ENCODE data around the gene TBC1D17. TPM values are rescaled to one million over a fixed set of nuclear protein-coding genes. Genes with fewer than 3 reads are reported as not detected.

The TBC1D17 gene
- total and polyA plus RNA-seq, 2 experiments from 2014 or later: 6.6 to 32.4 TPM

DNA sequence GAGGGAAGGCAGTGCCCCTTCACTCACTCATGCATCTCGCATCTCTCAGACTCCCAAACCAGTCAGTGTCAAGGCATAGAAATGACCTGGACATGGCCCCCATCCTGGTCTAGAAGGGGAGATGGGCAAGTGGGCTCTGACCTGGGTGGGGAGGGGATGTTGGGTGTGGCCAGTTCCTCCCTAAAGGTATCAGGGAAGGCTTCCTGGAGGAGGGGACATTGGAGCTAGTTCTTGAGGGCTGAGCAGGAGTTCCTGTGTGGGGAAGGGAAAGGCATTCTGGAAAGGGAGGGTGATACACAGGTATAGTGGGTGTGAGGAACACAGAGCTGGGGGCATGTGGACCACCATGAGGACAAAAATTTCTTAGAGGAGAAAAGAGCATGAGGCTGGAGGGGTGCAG, 15.2 kb downstream of the TBC1D17 start:
- Histone ChIP-seq H3K27ac (no peak overlapping the region), H4K20me1 (ENCODE audit: insufficient read depth) (no peaks in the 10 kb centered on the region), H3K36me3 (ENCODE audit: low read depth) (no peaks in the 10 kb centered on the region), H3K4me2 (ENCODE audit: unreplicated experiment) (no peak overlapping the region), H3K9me3 (ENCODE audit: low read depth) (no peaks in the 10 kb centered on the region), H3K4me1 (ENCODE audit: insufficient read depth) (peaks cover 4% of the 10 kb centered on the region; the same call in 1 of the 2 replicates), H3K79me2 (ENCODE audit: insufficient read depth) (no peaks in the 10 kb centered on the region), H3K4me3 (no peak overlapping the region), H3K9me2 (ENCODE audit: insufficient read depth) (no peaks in the 10 kb centered on the region), H2AFZ (no peak overlapping the region), H3K27me3 (replicated peaks; ENCODE audit: insufficient read depth) (no peaks in the 10 kb centered on the region), H3F3A (ENCODE audit: insufficient read depth) (no peaks in the 10 kb centered on the region), H3K9ac (no peak overlapping the region)
- WGBS, 2 experiments (ENCODE audit: low coverage in 1 of 2, low lambda C conversion rate in 2 of 2, missing lambda C conversion rate in 2 of 2): 44 to 68% methylated on average over 1 of the region's 1 CpG
- TF ChIP-seq EZH2 (IDR thresholded peaks at IDR 0.05; ENCODE audit: insufficient read depth, poor library complexity, severe bottlenecking): no peak
- no peak for TF ChIP-seq EZH2phosphoT487 (IDR thresholded peaks at IDR 0.05; ENCODE audit: insufficient read depth, low read depth)
- in situ Hi-C loops (cut with MboI): no loop called here
- no peak for DNase-seq

DNA sequence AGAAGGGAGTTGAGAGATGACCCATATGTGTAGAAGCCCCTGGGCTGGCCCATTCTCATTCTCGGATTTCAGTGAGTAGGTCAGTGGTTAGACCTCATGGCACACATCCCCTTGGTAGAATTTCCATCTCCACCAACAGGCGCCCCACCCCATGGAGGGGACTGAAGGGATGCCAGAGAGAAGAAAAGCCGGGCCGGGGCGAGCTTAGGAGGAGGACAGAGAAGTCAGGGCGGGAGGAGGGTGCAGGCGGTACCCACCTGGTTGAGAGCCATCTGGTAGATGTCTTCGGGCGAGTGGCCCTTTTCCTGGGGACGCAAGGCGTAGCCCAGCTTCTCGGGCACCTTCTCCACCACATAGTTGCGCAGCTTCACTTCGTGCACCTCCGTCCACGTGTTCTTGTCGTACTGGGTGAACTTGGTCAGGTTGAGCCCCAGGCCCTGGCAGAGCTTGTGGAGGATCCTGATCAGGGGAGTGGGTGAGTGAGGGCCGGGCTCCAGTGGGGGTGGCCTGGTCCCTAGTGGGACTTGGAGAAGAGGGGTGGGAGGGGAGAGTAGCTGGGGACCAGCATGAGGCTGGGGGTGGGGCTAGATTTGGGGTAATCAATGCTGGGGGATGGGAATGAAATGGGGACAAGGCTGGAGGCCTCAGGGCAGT, 16.6 kb downstream of the TBC1D17 start:
- Histone ChIP-seq H3K4me3 (no peak overlapping the region), H3K79me2 (ENCODE audit: insufficient read depth) (no peaks in the 10 kb centered on the region), H3K27ac (no peak overlapping the region), H3K9me2 (ENCODE audit: insufficient read depth) (no peaks in the 10 kb centered on the region), H2AFZ (no peak overlapping the region), H3K4me2 (ENCODE audit: unreplicated experiment) (no peak overlapping the region), H3F3A (ENCODE audit: insufficient read depth) (no peaks in the 10 kb centered on the region), H3K36me3 (ENCODE audit: low read depth) (no peaks in the 10 kb centered on the region), H4K20me1 (ENCODE audit: insufficient read depth) (no peaks in the 10 kb centered on the region), H3K9ac (no peak overlapping the region), H3K27me3 (replicated peaks; ENCODE audit: insufficient read depth) (no peaks in the 10 kb centered on the region), H3K4me1 (ENCODE audit: insufficient read depth) (peaks cover 8% of the 10 kb centered on the region), H3K9me3 (ENCODE audit: low read depth) (no peaks in the 10 kb centered on the region)
- WGBS, 2 experiments (ENCODE audit: low coverage in 1 of 2, low lambda C conversion rate in 2 of 2, missing lambda C conversion rate in 2 of 2): 89 to 91% methylated on average over 16 to 18 of the region's 18 CpGs
- in situ Hi-C loops (cut with MboI): no loop called here
- DNase-seq: no peak
- TF ChIP-seq EZH2 (IDR thresholded peaks at IDR 0.05; ENCODE audit: insufficient read depth, poor library complexity, severe bottlenecking) (no peak), EZH2phosphoT487 (IDR thresholded peaks at IDR 0.05; ENCODE audit: insufficient read depth, low read depth) (no peak)

DNA sequence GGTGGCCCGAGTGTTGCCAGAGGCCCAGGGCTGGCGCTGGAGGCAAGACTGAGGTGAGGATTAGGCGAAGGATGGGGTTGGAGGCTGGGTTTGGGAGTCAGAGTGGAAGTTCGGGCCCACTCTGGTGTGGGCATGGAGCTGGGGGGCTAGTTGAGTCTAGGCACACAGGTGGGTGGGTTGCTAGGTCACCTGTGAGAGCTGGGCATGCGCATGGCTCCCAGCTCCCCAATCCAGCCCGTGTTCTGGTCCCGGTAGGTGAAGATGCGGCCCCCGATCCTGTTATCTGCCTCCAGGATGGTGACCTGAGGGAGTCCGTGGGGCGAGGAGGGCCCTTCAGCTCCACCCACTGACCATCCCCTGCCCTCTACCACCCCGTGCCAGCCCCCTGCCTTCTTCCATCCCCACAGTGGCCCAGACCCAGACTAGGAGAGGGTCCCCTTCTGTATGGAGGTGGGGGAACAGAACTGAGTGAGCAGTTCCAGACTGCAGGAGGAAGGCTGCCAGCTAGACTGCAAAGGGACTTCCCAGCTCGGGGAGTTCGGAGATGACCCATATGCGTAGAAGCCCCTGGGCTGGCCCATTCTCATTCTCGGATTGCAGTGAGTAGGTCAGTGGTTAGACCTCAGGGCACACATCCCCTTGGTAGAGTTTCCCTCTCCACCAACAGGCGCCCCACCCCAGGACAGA, 17.5 kb downstream of the TBC1D17 start:
- Histone ChIP-seq H3K27ac (no peak overlapping the region), H3K9me3 (ENCODE audit: low read depth) (no peaks in the 10 kb centered on the region), H3K4me1 (ENCODE audit: insufficient read depth) (peaks cover 8% of the 10 kb centered on the region), H3F3A (ENCODE audit: insufficient read depth) (no peaks in the 10 kb centered on the region), H3K9ac (no peak overlapping the region), H3K27me3 (replicated peaks; ENCODE audit: insufficient read depth) (no peaks in the 10 kb centered on the region), H3K79me2 (ENCODE audit: insufficient read depth) (no peaks in the 10 kb centered on the region), H3K9me2 (ENCODE audit: insufficient read depth) (no peaks in the 10 kb centered on the region), H2AFZ (no peak overlapping the region), H3K4me3 (no peak overlapping the region), H3K4me2 (ENCODE audit: unreplicated experiment) (no peak overlapping the region), H4K20me1 (ENCODE audit: insufficient read depth) (no peaks in the 10 kb centered on the region), H3K36me3 (ENCODE audit: low read depth) (no peaks in the 10 kb centered on the region)
- 85 to 86% methylated on average over 15 to 16 of the region's 17 CpGs for WGBS, 2 experiments (ENCODE audit: low coverage in 1 of 2, low lambda C conversion rate in 2 of 2, missing lambda C conversion rate in 2 of 2)
- TF ChIP-seq EZH2phosphoT487 (IDR thresholded peaks at IDR 0.05; ENCODE audit: insufficient read depth, low read depth) (no peak), EZH2 (IDR thresholded peaks at IDR 0.05; ENCODE audit: insufficient read depth, poor library complexity, severe bottlenecking) (no peak)
- no peak for DNase-seq
- in situ Hi-C loops (cut with MboI): no loop called here

DNA sequence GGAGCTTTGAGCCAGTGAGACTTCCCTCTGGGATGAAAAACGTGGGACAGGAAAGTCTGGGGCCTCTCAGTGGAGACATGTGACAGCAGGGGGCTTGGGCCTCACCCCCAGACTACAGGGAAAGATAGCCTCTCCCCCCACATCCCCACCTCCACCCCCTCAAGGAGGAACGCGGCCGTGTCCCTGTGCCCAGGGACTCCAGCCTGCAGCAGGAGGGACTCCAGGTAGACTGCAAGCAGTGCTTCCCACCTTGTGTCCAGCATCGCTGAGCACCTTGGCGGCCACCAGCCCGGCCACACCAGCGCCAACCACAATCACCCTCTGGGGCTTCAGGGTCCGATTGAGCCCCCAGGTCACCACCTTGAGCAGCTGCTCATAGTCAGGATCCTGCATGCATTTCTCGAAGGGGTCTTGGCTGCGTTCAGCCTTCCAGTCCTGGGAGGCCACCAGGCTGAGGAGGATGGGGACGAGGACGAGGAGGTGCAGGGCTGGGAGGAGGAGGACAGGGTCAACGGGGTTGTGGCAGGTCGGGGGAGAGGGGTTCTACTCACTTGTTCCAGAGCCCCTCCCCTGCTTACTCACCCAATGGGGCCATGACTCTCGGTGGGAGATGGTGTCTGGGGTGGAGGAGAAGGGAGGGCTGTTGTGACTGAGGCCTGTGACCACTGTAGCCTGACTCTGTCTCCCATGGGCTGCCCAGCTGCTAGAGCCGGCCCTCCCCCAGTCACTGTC, 18.2 kb downstream of the TBC1D17 start:
- H3K9ac ChIP-seq: no peak overlapping the region
- H3K4me3 ChIP-seq: no peak overlapping the region
- H3K27me3 ChIP-seq (replicated peaks; ENCODE audit: insufficient read depth): no peaks in the 10 kb centered on the region
- in situ Hi-C loops (cut with MboI): no loop called here
- H3K9me2 ChIP-seq (ENCODE audit: insufficient read depth): no peaks in the 10 kb centered on the region
- no peak overlapping the region for H3K27ac ChIP-seq
- 78 to 81% methylated on average over 17 of the region's 17 CpGs for WGBS, 2 experiments (ENCODE audit: low coverage in 1 of 2, low lambda C conversion rate in 2 of 2, missing lambda C conversion rate in 2 of 2)
- H4K20me1 ChIP-seq (ENCODE audit: insufficient read depth): no peaks in the 10 kb centered on the region
- no peaks in the 10 kb centered on the region for H3K36me3 ChIP-seq (ENCODE audit: low read depth)
- H2AFZ ChIP-seq: no peak overlapping the region
- no peak for TF ChIP-seq EZH2 (IDR thresholded peaks at IDR 0.05; ENCODE audit: insufficient read depth, poor library complexity, severe bottlenecking)
- no peak for TF ChIP-seq EZH2phosphoT487 (IDR thresholded peaks at IDR 0.05; ENCODE audit: insufficient read depth, low read depth)
- H3F3A ChIP-seq (ENCODE audit: insufficient read depth): no peaks in the 10 kb centered on the region
- peaks cover 8% of the 10 kb centered on the region for H3K4me1 ChIP-seq (ENCODE audit: insufficient read depth)
- no peak for DNase-seq
- H3K79me2 ChIP-seq (ENCODE audit: insufficient read depth): no peaks in the 10 kb centered on the region
- no peaks in the 10 kb centered on the region for H3K9me3 ChIP-seq (ENCODE audit: low read depth)
- H3K4me2 ChIP-seq (ENCODE audit: unreplicated experiment): no peak overlapping the region

Measured in GM23248 (cell line).